Measurements from ENCODE around the gene HEMK1.
A peak's percentile ranks its signal among the peaks of the same experiment; 100 is the strongest.

HEMK1 gene, protein sequence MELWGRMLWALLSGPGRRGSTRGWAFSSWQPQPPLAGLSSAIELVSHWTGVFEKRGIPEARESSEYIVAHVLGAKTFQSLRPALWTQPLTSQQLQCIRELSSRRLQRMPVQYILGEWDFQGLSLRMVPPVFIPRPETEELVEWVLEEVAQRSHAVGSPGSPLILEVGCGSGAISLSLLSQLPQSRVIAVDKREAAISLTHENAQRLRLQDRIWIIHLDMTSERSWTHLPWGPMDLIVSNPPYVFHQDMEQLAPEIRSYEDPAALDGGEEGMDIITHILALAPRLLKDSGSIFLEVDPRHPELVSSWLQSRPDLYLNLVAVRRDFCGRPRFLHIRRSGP

GRCh38 chr3:50568947-50569749, at the start of gene HEMK1:
Gene HEMK1 (plus strand): TSS chr3:50569522. CDS start chr3:50571105, 1,583 bp downstream.
- peak; percentile 85 for DNase-seq

DNA sequence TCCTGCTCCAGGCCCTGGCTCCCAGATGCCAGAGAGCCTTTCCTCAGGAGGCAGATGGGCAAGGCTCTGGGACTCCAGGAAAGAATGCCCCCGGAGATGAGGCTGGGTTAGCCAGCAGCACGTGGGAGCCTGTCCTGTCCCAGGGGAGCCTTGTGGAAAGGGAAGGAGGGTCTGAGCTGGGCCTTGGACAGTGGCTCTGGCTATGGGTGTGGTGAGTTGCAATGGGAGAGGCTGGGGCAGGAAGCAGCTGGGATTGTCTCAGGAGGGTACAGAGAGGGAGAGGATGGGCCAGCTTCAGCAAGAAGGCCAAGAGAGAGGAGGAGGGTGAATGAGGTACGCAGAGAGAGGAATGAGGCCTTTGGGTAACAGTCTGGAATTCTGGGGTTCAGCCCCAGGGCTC, 48.5 kb upstream of the HEMK1 start:
- no peak for DNase-seq

GRCh38 chr3:50521572-50521971, 47.8 kb upstream of the HEMK1 start:
- no peak for DNase-seq

- DNase-seq = no peak
These were observed 46.0 kb upstream of the HEMK1 start for GRCh38 chr3:50523279-50523811.

GRCh38 chr3:50524746-50525145, 44.6 kb upstream of the HEMK1 start:
- DNase-seq = no peak

DNA sequence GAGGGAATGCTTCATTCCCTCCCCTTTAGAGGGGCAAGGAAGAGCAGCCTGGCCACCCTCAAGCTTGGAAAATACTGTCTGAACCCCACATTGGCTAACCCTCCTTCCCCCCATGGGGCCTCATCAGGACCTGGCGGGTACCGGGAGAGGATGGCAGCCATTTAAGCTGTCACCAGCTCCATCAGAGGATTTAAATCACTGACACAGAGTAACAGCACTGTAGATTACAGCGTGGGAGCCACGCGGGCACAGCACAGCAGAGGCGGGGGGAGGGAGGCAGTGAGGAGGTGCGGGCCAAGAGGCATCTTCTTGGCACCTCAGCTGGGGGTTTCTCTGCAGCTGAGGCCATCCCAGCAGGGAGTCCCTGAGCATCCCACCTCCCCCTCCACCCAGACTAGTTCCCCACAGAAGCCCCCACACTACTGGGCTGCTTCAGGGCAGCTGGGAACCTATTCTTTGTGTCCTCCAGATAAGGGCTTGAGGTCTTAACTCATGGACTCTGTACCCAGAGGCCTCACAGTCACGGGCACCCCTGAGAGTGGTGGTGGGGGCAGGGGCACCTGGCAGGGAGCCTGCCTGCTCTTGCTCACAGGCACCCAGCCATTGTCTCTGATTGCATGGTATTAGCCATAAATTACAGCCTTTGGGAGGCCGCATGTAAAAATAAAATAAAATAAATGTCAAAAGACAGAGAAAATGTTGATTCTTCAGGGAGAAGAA, 44.0 kb upstream of the HEMK1 start:
- DNase-seq = no peak

DNA sequence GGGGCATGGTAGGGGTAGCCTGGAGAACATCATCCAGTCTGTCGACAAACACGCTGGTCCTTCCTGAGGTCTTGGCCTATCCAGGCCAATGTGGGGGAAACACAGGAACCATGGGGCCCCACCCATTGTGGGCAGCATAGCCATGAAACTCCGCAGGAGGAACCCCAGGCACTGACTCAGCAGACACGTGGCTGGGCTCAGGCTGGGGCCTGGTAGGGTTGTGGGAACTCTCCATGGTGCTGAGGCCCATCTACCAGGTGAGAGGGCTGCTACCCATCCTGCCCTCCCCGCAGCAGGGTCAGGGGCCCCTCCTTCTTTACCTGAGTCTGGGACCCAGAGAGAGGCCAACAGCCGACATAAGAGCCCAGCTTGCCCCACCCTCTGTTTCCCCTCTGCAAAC, 43.3 kb upstream of the HEMK1 start:
- DNase-seq = peak; percentile 12

DNA sequence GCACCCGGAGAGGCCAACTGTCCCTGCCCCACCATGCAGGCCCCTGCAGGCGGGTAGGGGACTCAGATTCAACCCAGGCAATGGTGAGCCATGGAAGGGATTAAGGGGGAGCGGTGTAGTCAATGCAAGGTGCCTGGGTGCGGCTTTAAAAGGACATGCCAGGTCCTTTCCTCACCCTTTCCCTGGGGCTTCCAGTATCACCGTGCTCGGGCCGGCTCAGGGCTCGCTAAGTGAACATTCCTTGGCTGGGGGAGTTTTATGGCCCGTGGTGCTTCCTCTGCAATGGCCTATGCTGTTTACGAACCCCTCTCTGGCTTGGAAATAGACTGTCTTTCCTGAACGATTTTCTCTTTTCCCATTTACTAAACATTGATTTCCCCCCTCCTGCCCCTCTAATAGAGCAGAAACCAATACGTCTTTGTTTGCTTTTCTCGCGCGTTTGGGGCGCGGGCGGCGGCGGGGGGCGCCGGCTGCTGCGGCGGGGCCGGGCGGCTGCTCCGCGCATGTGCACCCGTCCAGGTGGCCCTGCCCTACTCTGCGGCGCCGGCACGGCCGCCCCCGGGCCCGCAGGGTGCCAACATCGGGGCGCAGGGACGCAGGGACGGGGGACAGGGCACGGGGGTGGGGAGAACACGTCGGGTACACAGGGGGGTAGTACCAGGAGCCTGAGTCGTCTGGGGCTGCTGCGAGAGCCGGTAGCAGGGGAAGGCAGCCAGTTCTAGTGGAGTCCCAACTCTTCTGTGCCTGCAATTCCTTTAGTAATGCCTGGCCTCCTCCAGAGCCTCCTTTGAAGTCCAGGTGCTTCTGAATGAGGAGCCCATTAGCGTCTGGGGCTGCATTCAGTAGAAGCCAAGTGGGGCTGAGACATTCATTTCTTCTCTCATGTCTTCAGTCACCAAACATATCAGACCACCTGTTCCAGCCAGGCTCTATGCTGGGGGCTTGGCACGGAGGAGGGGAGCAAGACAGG, 39.0 kb upstream of the HEMK1 start:
- DNase-seq = no peak

- no peak for DNase-seq
These were observed 38.1 kb upstream of the HEMK1 start for GRCh38 chr3:50531201-50531600.

GRCh38 chr3:50532062-50532705, 37.1 kb upstream of the HEMK1 start:
- no peak for DNase-seq

GRCh38 chr3:50533316-50533715, 36.0 kb upstream of the HEMK1 start:
- DNase-seq = no peak

- no peak for DNase-seq
These were observed 35.4 kb upstream of the HEMK1 start for GRCh38 chr3:50533807-50534461.

DNA sequence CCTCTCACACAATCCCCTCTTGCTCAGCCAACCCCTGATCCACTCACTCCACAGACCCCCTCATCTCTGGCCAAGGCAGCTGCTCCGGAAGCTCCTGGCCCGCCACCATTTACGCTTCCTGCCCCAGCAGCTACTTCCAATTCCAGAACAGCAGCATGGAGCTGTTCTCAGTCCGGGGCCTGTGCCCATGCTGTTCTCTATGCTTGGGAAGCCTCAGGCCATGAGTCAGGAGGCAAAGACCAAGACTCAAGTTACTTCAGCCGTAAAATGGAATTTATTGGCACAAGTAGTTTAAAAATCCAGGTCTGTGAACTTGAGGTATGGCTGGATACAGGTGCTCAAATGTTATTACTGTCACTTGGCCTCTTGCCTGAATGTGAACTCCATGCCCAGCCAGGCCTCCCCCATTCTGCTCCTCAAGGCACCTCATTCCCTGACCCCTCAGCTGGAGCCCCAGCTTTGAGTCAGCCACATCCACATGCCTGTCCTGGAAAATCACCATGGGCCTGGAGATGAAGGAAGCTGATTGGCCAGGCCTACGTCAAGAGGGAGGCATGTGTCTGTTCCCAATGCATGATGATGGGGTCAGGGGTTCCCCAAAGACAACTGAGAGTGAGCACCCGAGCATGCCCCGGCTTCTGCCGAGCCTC, 34.5 kb upstream of the HEMK1 start:
- peak; percentile 46 for DNase-seq

GRCh38 chr3:50536471-50537180, 32.7 kb upstream of the HEMK1 start:
- DNase-seq = peak; percentile 26

- DNase-seq = no peak
These were observed 31.7 kb upstream of the HEMK1 start for GRCh38 chr3:50537421-50538129.

DNA sequence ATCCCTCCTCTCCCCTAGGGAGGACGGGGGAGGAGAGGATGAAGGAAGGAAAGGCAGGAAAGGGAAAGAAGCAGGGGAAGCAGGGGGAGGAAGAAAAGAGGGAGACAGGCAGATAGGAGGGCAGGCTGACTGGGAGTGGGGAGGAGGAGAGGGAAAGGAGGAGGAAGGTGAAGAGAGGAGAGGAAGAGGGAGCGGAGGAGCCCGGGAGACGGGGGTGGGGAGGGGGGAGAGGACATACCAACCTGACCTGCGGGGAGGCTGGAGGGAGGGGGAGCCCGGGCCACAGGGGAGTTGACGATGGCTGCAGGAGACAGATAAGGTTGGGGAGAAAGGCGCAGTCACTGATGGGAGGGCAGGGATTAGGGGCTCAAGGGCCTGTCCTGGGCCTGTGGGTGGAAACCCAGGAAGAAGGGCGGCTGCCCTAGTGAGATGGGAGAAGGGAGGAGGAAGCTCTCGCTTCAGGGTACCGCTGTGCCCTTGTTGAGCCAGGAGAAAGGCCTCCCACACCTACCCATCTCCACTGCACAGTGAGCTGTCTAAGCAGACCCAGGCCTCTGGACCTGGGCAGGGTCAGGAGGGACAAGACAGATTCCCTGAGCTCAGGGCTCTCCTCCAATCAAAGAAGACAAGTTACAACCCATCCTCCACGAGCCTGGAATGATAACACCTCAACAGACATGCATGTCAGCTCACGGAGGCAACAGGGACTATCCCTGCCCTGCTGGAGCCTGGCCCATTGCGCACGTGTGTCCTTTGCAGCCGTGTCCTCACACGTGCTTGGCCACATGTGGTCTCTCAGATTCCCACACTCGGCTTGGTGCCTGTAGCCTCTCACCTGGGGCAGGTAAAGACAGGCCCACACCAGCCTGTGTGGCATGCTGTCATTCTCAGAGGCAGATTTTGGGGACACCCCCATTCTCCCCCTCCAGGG, 29.7 kb upstream of the HEMK1 start:
- DNase-seq = no peak

DNA sequence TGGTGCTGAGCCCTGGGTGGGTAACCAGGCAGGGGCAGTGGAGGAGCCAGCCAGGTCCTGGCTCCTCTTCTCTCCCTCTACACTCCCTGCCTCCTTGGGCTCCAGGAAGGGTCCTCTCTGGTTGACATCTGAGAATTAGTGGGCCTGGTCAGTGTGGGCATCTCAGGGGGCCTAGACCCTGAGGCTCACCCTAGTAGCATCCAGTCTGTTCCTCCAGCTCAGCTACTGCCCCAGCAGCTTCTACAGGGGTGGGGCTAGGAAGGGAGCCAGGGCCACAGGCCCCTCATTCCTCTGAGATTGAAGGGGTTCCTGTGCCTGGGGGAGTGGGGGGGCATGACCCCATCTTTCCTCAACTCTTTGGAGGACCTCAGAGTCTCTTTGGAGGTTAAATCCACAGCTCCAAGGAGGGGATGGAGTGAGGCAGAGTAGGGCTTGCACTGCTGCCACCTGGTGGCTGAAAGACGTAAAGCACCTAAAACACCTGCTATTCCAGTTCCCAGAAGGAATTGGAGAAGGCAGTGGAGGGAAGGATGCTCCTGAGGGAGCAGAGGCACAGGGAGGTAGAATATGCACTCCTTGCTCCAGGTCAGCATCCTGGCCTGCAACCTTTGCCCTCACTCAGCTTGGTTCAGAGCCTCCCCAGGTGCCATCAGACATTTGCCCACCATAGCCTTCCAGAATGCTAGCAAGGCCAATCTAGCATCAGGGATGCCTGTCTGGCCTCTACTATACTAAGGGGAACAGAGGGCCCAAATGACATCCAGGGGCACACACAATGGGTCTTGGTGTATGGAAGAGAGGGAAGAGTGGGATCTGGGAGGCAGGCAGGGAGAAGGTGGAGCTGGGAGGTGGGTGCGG, 26.9 kb upstream of the HEMK1 start:
- DNase-seq = peak; percentile 62

All from kidney glomerular epithelial cell (primary cell).